ENCODE data around the gene NCOA3.

NCOA3 gene

DNA sequence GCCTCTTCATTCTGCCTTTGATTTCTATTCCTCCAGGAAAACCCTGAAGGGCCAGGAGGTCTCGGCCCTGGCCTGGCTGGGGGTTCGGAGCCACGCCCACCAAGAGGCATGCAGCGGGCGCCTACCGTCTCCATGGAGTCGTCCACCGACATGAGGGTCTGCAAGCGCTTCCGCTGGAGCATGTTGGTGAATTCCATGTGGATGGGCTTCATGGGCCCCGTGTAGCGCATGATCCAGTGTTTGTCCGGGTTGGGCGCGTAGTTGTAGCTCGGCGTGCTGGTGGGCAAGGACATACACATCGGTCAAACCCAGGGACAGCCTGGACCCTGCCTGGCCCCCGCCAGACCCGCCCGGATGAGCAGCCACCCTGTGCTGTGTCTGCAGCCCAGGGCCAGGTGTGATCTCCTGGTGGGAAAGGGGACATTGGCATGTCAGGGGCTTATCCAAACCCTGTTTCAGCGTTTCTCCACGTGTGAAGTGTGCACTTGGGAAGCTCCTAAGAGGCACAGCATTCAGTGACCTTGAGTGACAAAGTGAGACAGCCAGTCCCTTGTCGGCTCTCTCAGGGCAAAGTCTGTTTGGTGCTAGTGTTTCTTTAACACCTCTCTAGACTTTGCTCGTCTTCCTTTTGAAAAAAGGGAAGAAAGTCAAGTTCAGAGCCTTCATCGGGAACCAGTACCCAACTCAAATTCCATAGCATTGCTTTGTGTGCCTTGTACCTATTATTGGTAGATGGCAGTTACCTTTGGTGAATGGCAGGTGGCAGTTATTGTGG, 182.8 kb downstream of the NCOA3 start:
- no peak for ATAC-seq (replicated peaks)
- no peaks in the 10 kb centered on the region for H3K4me1 Mint-ChIP-seq (ENCODE audit: low read depth in 2 of 2)
- H3K9me3 Mint-ChIP-seq, result no peaks in the 10 kb centered on the region
- H3K36me3 Mint-ChIP-seq (ENCODE audit: insufficient read depth), result no peaks in the 10 kb centered on the region
- H3K27ac Mint-ChIP-seq, result no peak overlapping the region
- no peak overlapping the region for H3K4me3 Mint-ChIP-seq
- DNase-seq, result no peak
- H3K27me3 Mint-ChIP-seq, result peaks cover 21 to 38% of the 10 kb centered on the region in 2 donors

- Mint-ChIP-seq H3K9me3 (no peaks in the 10 kb centered on the region), H3K36me3 (ENCODE audit: insufficient read depth) (no peaks in the 10 kb centered on the region), H3K4me1 (ENCODE audit: low read depth in 2 of 2) (no peaks in the 10 kb centered on the region), H3K27me3 (peaks cover 39 to 59% of the 10 kb centered on the region in 2 donors), H3K4me3 (no peak overlapping the region), H3K27ac (no peak overlapping the region)
- ATAC-seq (replicated peaks) (no peak), DNase-seq (no peak)
Measured at GRCh38 chr20:47686545-47686944, 184.9 kb downstream of the NCOA3 start.

- no peak for ATAC-seq (replicated peaks)
- DNase-seq, result no peak
Measured at GRCh38 chr20:47687095-47687987, 185.7 kb downstream of the NCOA3 start.

GRCh38 chr20:47688385-47689381, 187.0 kb downstream of the NCOA3 start:
- Mint-ChIP-seq H3K27me3 (peaks cover 33 to 47% of the 10 kb centered on the region in 2 donors), H3K9me3 (no peaks in the 10 kb centered on the region), H3K4me3 (no peak overlapping the region), H3K4me1 (ENCODE audit: low read depth in 2 of 2) (no peaks in the 10 kb centered on the region), H3K36me3 (ENCODE audit: insufficient read depth) (no peaks in the 10 kb centered on the region), H3K27ac (no peak overlapping the region)
- no peak for DNase-seq
- no peak for ATAC-seq (replicated peaks)

More at GRCh38 chr20:47687095-47687987, 185.7 kb downstream of the NCOA3 start:
- Mint-ChIP-seq H3K4me1 (ENCODE audit: low read depth in 2 of 2) (no peaks in the 10 kb centered on the region), H3K9me3 (no peaks in the 10 kb centered on the region), H3K4me3 (no peak overlapping the region), H3K36me3 (ENCODE audit: insufficient read depth) (no peaks in the 10 kb centered on the region), H3K27ac (no peak overlapping the region), H3K27me3 (peaks cover 39 to 59% of the 10 kb centered on the region in 2 donors)

- Mint-ChIP-seq H3K36me3 (ENCODE audit: insufficient read depth) (no peaks in the 10 kb centered on the region), H3K9me3 (no peaks in the 10 kb centered on the region), H3K27ac (no peak overlapping the region)
Measured at GRCh38 chr20:47689731-47690130, 188.0 kb downstream of the NCOA3 start.

DNA sequence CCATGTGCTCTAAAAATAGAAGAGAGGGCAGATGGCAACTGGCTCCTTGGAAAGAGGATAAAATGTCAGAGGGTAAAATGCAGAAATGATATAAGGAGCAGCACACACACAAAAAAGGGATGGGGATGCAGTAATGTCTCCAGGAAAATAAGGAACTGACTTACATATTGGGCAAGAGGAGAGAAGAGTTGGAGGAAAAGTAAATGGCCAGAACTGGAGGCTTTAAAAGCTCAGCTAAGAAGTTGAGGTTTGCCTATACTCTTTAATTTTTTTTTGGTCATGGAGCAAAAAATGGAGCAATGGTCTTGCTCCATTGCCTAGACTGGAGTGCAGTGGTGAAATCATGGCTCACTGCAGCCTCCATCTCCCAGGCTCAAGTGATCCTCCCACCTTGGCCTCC, 189.9 kb downstream of the NCOA3 start:
- Mint-ChIP-seq H3K4me1 (ENCODE audit: low read depth in 2 of 2) (no peaks in the 10 kb centered on the region), H3K36me3 (ENCODE audit: insufficient read depth) (no peaks in the 10 kb centered on the region), H3K27me3 (peaks cover 33 to 46% of the 10 kb centered on the region in 2 donors), H3K9me3 (no peaks in the 10 kb centered on the region), H3K4me3 (no peak overlapping the region), H3K27ac (no peak overlapping the region)
- ATAC-seq (replicated peaks) (no peak), DNase-seq (no peak)

More at GRCh38 chr20:47689731-47690130, 188.0 kb downstream of the NCOA3 start:
- no peak for ATAC-seq (replicated peaks)
- no peak for DNase-seq
- Mint-ChIP-seq H3K4me1 (ENCODE audit: low read depth in 2 of 2) (no peaks in the 10 kb centered on the region), H3K27me3 (peaks cover 33 to 46% of the 10 kb centered on the region in 2 donors), H3K4me3 (no peak overlapping the region)

DNA sequence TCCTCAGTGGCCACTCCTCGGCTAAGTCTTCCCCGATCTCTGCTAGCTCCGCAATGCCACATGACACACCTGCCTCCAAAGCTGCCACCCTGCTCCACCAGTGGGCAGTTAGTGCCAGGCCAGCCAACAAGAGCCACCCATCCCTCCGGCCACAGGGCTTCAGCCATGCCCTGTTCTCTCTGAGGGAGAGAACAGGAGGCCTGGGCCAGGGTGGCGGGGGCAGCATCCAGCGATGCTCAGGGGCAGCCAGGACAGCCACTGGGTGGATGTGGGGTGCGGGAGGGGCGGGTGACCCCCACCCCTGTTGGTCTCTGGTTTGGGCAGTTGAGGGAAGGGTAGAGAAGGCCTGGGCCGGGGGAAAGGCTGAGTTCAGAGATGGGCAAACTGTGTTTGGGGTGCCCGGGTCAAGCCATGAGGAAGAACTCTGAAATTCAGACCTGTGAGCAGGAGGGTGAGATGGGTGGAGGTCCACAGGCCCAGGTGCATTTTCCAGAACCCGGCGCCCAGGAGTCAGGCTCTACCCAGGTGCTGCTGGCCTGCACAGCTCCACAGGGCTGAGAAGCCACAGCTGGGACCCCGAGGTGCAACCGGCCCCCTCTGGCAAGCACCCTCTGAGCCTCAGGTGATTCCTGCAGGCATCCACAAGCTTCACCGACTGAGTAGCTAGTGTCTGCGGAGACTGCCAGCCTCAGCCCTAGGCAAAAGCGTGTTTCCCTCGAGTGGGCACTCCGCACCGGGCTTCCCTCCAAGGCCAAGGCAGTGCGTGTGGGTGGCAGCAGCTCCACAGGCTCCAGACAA, 192.5 kb downstream of the NCOA3 start:
- no peak overlapping the region for H3K4me3 Mint-ChIP-seq
- H3K36me3 Mint-ChIP-seq (ENCODE audit: insufficient read depth), result no peaks in the 10 kb centered on the region
- no peaks in the 10 kb centered on the region for H3K9me3 Mint-ChIP-seq
- no peaks in the 10 kb centered on the region for H3K4me1 Mint-ChIP-seq (ENCODE audit: low read depth in 2 of 2)
- DNase-seq, result no peak
- no peak for ATAC-seq (replicated peaks)
- peaks cover 21 to 40% of the 10 kb centered on the region in 2 donors for H3K27me3 Mint-ChIP-seq
- no peak overlapping the region for H3K27ac Mint-ChIP-seq

DNA sequence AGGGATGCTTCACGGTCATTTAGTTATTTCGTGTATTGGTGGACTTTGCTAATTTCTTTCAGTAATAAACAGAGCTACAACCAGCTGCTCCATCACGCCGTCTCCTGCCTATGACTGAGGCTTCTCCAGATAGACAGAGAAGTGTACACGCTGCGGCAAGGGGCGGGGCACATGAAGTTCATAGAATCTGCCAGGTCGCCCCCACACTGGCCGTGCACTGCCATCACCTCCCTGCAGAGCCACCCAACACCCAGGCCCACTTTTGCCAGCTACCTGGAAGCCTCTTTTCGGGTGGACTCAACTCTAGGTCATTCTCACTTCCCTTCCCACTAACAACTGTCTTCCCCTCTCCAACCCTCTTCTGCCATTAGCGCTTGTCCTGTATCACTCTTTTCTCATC, 195.2 kb downstream of the NCOA3 start:
- Mint-ChIP-seq H3K27ac (no peak overlapping the region), H3K4me3 (no peak overlapping the region), H3K27me3 (peaks cover 0 to 37% of the 10 kb centered on the region in 2 donors), H3K4me1 (ENCODE audit: low read depth in 2 of 2) (no peaks in the 10 kb centered on the region), H3K9me3 (no peaks in the 10 kb centered on the region), H3K36me3 (ENCODE audit: insufficient read depth) (no peaks in the 10 kb centered on the region)
- ATAC-seq (replicated peaks) (no peak), DNase-seq (no peak)

DNA sequence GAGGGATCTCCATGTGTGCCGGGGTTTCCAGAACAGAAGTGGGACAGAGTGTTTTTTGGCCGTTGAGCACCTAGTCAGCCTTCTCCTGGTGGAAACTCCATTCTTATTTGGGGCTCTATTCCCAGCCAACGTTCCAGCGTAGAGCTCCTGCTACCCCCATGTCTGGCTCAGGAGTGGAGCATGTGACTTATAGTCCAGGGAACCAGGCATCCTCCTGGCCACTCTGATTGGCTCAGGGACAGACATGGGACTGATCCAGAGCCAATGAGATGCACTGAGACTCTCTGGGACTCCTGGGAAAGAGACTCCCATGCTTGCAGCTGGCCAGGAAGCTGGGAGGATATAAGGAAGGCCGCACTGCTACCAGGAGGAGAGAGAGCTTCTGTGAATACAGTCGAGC, 196.5 kb downstream of the NCOA3 start:
- Mint-ChIP-seq H3K4me3 (no peak overlapping the region), H3K36me3 (ENCODE audit: insufficient read depth) (no peaks in the 10 kb centered on the region), H3K9me3 (no peaks in the 10 kb centered on the region), H3K4me1 (ENCODE audit: low read depth in 2 of 2) (no peaks in the 10 kb centered on the region), H3K27me3 (peaks cover 0 to 41% of the 10 kb centered on the region in 2 donors), H3K27ac (no peak overlapping the region)
- DNase-seq (no peak), ATAC-seq (replicated peaks) (no peak)

- ATAC-seq (replicated peaks), result no peak
- H3K4me3 Mint-ChIP-seq, result no peak overlapping the region
- no peaks in the 10 kb centered on the region for H3K4me1 Mint-ChIP-seq (ENCODE audit: low read depth in 2 of 2)
- no peaks in the 10 kb centered on the region for H3K36me3 Mint-ChIP-seq (ENCODE audit: insufficient read depth)
- no peak for DNase-seq
- peaks cover 5 to 55% of the 10 kb centered on the region in 2 donors for H3K27me3 Mint-ChIP-seq
- H3K9me3 Mint-ChIP-seq, result no peaks in the 10 kb centered on the region
- no peak overlapping the region for H3K27ac Mint-ChIP-seq
Measured at GRCh38 chr20:47699818-47700217, 198.1 kb downstream of the NCOA3 start.

DNA sequence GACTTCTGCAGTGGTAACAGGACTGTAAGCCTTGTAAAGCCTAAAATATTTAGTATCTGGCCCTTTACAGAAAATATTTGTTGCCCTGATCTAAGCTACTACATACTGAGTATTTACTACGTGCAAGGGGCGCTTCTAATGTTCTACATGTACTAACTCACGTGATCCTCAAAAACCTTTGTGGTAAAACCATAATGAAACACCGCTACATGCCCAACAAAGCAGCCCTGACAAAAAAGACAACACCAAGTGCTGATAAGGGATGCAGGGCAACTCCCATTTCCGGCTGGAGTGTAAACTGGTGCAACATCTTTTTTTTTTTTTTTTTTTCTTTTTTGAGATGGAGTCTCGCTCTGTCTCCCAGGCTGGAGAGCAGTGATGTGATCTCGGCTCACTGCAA, 198.6 kb downstream of the NCOA3 start:
- Mint-ChIP-seq H3K9me3 (no peaks in the 10 kb centered on the region), H3K4me3 (no peak overlapping the region), H3K27ac (no peak overlapping the region), H3K4me1 (ENCODE audit: low read depth in 2 of 2) (no peaks in the 10 kb centered on the region), H3K27me3 (peaks cover 9 to 60% of the 10 kb centered on the region in 2 donors), H3K36me3 (ENCODE audit: insufficient read depth) (no peaks in the 10 kb centered on the region)
- ATAC-seq (replicated peaks) (no peak), DNase-seq (no peak)

- ATAC-seq (replicated peaks) (no peak), DNase-seq (no peak)
- no peaks in the 10 kb centered on the region for H3K36me3 Mint-ChIP-seq (ENCODE audit: insufficient read depth)
- H3K9me3 Mint-ChIP-seq, result no peaks in the 10 kb centered on the region
- H3K27me3 Mint-ChIP-seq, result peaks cover 15 to 70% of the 10 kb centered on the region in 2 donors
- H3K4me1 Mint-ChIP-seq (ENCODE audit: low read depth in 2 of 2), result no peaks in the 10 kb centered on the region
- H3K27ac Mint-ChIP-seq, result no peak overlapping the region
- H3K4me3 Mint-ChIP-seq, result no peak overlapping the region
Measured at GRCh38 chr20:47701612-47702011, 199.9 kb downstream of the NCOA3 start.
